Neural progenitor cell (in vitro differentiated cells): ENCODE measurements around the gene RAB34. TPM values are rescaled to one million over a fixed set of nuclear protein-coding genes. Genes with fewer than 3 reads are reported as not detected.

Experiments used
- DNase-seq: peaks from one replicate; pipeline ENCODE4 v3.0.0-alpha.2; 2016; ENCODE audit warnings: low spot score
- H2AFZ ChIP-seq: fragments of 200-600 bp; sonication (generic); replicated peaks from 2 replicates; pipeline ENCODE4 v1.6.1; 2016; ENCODE audit warnings: antibody characterized with exemption
- H3F3A ChIP-seq: fragments of 200-600 bp; sonication (generic); 2 replicates; pipeline ENCODE4 v1.6.1; 2016; ENCODE audit warnings: antibody characterized with exemption, low read depth
- H3K27ac ChIP-seq: fragments of 200-600 bp; sonication (generic); 2 replicates; pipeline ENCODE4 v1.5.1; 2016; ENCODE audit warnings: mild to moderate bottlenecking
- H3K27me3 ChIP-seq: fragments of 200-600 bp; sonication (generic); 2 replicates; pipeline ENCODE4 v1.6.1; 2016; ENCODE audit warnings: mild to moderate bottlenecking, moderate library complexity
- H3K36me3 ChIP-seq: fragments of 200-600 bp; sonication (generic); 2 replicates; pipeline ENCODE4 v1.5.1; 2016
- H3K4me1 ChIP-seq: fragments of 200-600 bp; sonication (generic); 2 replicates; pipeline ENCODE4 v1.6.1; 2016; ENCODE audit warnings: mixed run types
- H3K4me2 ChIP-seq: fragments of 200-600 bp; sonication (generic); 2 replicates; pipeline ENCODE4 v1.6.1; 2016
- H3K4me3 ChIP-seq: fragments of 200-600 bp; sonication (generic); 2 replicates; pipeline ENCODE4 v1.5.1; 2016
- H3K79me2 ChIP-seq: fragments of 200-600 bp; sonication (generic); 2 replicates; pipeline ENCODE4 v1.6.1; 2016; ENCODE audit warnings: low read depth
- H3K9ac ChIP-seq: fragments of 200-600 bp; sonication (generic); 2 replicates; pipeline ENCODE4 v1.6.1; 2016
- H3K9me3 ChIP-seq: fragments of 200-600 bp; sonication (generic); 2 replicates; pipeline ENCODE4 v1.5.1; 2016; ENCODE audit warnings: low read depth
- H4K20me1 ChIP-seq: fragments of 200-600 bp; sonication (generic); 2 replicates; pipeline ENCODE4 v1.6.1; 2016; ENCODE audit warnings: low read depth
- H3K27ac Mint-ChIP-seq: 3 replicates; pipeline ENCODE4 v1.8.0; 2021; ENCODE audit warnings: mixed read lengths
- H3K27me3 Mint-ChIP-seq: 2 replicates; pipeline ENCODE4 v1.8.0; 2022; ENCODE audit warnings: low read depth, mild to moderate bottlenecking, inconsistent platforms, moderate library complexity, mixed read lengths; ENCODE audit not compliant: insufficient read depth
- H3K36me3 Mint-ChIP-seq: 3 replicates; pipeline ENCODE4 v1.8.0; 2021; ENCODE audit warnings: mixed read lengths
- H3K4me1 Mint-ChIP-seq: 3 replicates; pipeline ENCODE4 v1.8.0; 2021; ENCODE audit warnings: mixed read lengths
- H3K4me3 Mint-ChIP-seq: 3 replicates; pipeline ENCODE4 v1.8.0; 2021; ENCODE audit warnings: mild to moderate bottlenecking, moderate library complexity, mixed read lengths
- H3K9me3 Mint-ChIP-seq: 3 replicates; pipeline ENCODE4 v1.8.0; 2020; ENCODE audit warnings: mixed read lengths
- CTCF ChIP-seq: fragments of 200-600 bp; sonication (generic); IDR thresholded peaks from 2 replicates; pipeline ENCODE4 v1.5.1; 2017; ENCODE audit warnings: antibody characterized with exemption, mild to moderate bottlenecking
- EZH2 ChIP-seq: fragments of 200-600 bp; sonication (generic); IDR thresholded peaks from 2 replicates; pipeline ENCODE4 v1.6.1; 2017; ENCODE audit warnings: antibody characterized with exemption, mild to moderate bottlenecking, moderate library complexity
- EZH2phosphoT487 ChIP-seq: fragments of 200-600 bp; sonication (generic); IDR thresholded peaks from 2 replicates; pipeline ENCODE4 v1.6.1; 2017; ENCODE audit warnings: antibody characterized with exemption
- total RNA-seq: library from RNA; depleted of rRNA; stranded (reverse); fragments of >200 nt; gene quantifications from 2 replicates; pipeline ENCODE4 v1.2.3, GENCODE V29; 2015; ENCODE audit warnings: low replicate concordance

Gene RAB34
- total RNA-seq, 1 donor from 2014 or later = 82.8 TPM

- Mint-ChIP-seq H3K9me3 (no peaks in the 10 kb centered on the region), H3K27me3 (peaks cover 6% of the 10 kb centered on the region), H3K36me3 (peaks cover 31% of the 10 kb centered on the region), H3K4me3 (no peak overlapping the region), H3K27ac (no peak overlapping the region), H3K4me1 (peaks cover 21% of the 10 kb centered on the region)
- DNase-seq = no peak
- no peaks in the 10 kb centered on the region for H3K27me3 ChIP-seq
- no peak for TF ChIP-seq CTCF
- no peak for TF ChIP-seq EZH2phosphoT487
- TF ChIP-seq EZH2 = no peak
- H4K20me1 ChIP-seq = peaks cover 34% of the 10 kb centered on the region
- no peak overlapping the region for H2AFZ ChIP-seq
- H3K36me3 ChIP-seq = no peaks in the 10 kb centered on the region
- peaks cover 27% of the 10 kb centered on the region for H3F3A ChIP-seq
- no peak overlapping the region for H3K27ac ChIP-seq
- H3K4me1 ChIP-seq = peaks cover 20% of the 10 kb centered on the region
- no peak overlapping the region for H3K9ac ChIP-seq
- H3K4me3 ChIP-seq = no peak overlapping the region
- H3K79me2 ChIP-seq = no peaks in the 10 kb centered on the region
- no peaks in the 10 kb centered on the region for H3K9me3 ChIP-seq
- no peak overlapping the region for H3K4me2 ChIP-seq
Observed at GRCh38 chr17:28700278-28700677, 17.4 kb downstream of the RAB34 start.

DNA sequence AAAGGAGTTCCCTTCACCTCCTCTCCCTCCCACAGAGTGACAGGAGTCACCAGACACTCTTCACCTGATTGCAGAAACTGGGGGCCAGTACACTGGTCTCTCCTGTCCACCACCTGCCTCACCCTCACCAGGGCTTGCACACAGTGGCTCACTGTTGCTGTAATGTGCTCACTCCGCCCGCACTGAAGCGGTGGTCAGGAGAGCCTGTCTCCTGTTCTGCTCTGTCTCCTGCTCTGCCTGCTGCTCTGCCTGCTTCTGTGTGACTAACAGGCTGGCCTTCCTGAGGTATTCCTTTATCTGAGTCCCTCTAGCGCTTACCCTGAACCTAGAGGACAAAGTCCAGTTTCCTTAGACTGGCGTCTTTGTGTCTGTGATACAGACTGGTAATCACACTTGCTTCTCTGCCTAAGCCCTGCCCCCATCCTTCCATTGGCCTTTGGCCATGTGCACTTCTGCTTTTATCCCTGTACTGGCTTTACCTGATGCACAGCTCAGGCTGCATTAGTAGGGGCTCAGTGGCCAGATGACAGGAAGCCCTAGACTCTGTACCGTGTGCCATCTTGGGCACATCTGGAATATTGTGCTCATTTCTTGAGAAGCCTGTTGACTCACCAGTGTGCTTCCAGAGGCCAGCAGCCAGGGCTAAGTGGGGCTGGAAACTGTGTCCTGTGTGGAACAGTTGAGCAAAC is 19.3 kb downstream of the RAB34 start:
- TF ChIP-seq EZH2phosphoT487 (no peak), CTCF (no peak), EZH2 (no peak)
- H3K4me3 Mint-ChIP-seq = no peak overlapping the region
- Histone ChIP-seq H3K4me1 (peaks cover 18% of the 10 kb centered on the region), H3K9me3 (no peaks in the 10 kb centered on the region), H3K4me3 (no peak overlapping the region), H4K20me1 (peaks cover 20% of the 10 kb centered on the region), H3K27me3 (no peaks in the 10 kb centered on the region), H3K36me3 (peaks cover 3% of the 10 kb centered on the region), H3K27ac (no peak overlapping the region), H3K4me2 (no peak overlapping the region), H3K9ac (no peak overlapping the region), H3K79me2 (no peaks in the 10 kb centered on the region), H2AFZ (no peak overlapping the region), H3F3A (peaks cover 14% of the 10 kb centered on the region)
- DNase-seq = no peak
- peaks cover 40% of the 10 kb centered on the region for H3K36me3 Mint-ChIP-seq
- peaks cover 17% of the 10 kb centered on the region for H3K4me1 Mint-ChIP-seq
- no peaks in the 10 kb centered on the region for H3K9me3 Mint-ChIP-seq
- H3K27ac Mint-ChIP-seq = no peak overlapping the region
- peaks cover 3% of the 10 kb centered on the region for H3K27me3 Mint-ChIP-seq

DNA sequence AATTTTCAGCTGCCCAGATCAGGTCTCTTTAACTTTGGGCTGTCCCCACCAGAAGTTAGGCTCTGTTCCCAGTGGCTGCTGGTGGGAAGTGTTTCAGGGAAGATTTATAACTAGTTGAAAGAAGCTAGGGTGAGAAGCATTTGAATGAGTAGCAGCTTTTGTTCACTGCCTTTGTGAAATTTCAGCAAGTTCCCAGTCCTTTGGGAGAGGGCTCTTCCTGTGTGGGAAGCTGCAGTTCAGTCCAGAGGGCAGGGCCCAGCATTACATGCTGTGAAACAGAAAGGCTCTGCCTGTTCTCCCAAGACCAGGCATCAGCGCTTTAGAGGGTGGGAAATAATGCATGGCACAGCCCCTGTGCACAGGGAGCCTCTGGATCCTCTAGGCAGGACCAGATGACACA is 23.8 kb downstream of the RAB34 start:
- H3K4me3 ChIP-seq = no peak overlapping the region
- Mint-ChIP-seq H3K27me3 (no peaks in the 10 kb centered on the region), H3K4me1 (no peaks in the 10 kb centered on the region), H3K9me3 (no peaks in the 10 kb centered on the region), H3K27ac (no peak overlapping the region), H3K36me3 (peaks cover 35% of the 10 kb centered on the region), H3K4me3 (no peak overlapping the region)
- TF ChIP-seq EZH2 = no peak
- TF ChIP-seq EZH2phosphoT487 = no peak
- no peak for TF ChIP-seq CTCF
- H3K4me1 ChIP-seq = no peaks in the 10 kb centered on the region
- no peak overlapping the region for H3K27ac ChIP-seq
- H3F3A ChIP-seq = no peaks in the 10 kb centered on the region
- DNase-seq = no peak
- H4K20me1 ChIP-seq = no peaks in the 10 kb centered on the region
- peaks cover 14% of the 10 kb centered on the region for H3K36me3 ChIP-seq
- H3K27me3 ChIP-seq = no peaks in the 10 kb centered on the region
- H3K9me3 ChIP-seq = no peaks in the 10 kb centered on the region
- no peak overlapping the region for H2AFZ ChIP-seq
- H3K4me2 ChIP-seq = no peak overlapping the region
- H3K9ac ChIP-seq = no peak overlapping the region
- H3K79me2 ChIP-seq = no peaks in the 10 kb centered on the region
